ENCODE measurements around the gene SLC35B2.

Gene SLC35B2

GRCh38 chr6:44254191-44255104 lies 2.9 kb downstream of the SLC35B2 start:
- DNase-seq (ENCODE audit: low spot score) = no peak

DNA sequence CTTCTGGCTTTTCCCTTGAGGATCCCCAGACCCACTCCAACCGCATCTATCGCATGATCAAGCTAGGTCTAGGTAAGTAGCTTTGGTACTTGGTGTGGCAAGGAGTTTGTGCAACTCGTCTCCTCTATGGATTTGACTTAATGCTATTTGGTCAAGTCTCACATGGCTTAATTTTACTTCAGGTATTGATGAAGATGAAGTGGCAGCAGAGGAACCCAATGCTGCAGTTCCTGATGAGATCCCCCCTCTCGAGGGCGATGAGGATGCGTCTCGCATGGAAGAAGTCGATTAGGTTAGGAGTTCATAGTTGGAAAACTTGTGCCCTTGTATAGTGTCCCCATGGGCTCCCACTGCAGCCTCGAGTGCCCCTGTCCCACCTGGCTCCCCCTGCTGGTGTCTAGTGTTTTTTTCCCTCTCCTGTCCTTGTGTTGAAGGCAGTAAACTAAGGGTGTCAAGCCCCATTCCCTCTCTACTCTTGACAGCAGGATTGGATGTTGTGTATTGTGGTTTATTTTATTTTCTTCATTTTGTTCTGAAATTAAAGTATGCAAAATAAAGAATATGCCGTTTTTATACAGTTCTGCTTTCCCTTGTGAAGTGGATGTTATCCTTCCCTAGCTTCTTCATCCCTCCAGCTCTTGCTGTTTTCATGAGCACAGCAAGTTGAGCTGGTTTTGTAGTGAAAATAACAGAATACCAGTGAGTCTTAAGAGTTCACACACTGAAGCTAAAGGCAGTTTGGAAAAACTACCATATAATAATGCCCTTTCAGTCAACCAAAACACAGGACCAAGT lies 3.8 kb downstream of the SLC35B2 start:
- no peak for DNase-seq (ENCODE audit: low spot score)

- DNase-seq (ENCODE audit: low spot score) = no peak
Measured at GRCh38 chr6:44251576-44252524, 5.5 kb downstream of the SLC35B2 start.

DNA sequence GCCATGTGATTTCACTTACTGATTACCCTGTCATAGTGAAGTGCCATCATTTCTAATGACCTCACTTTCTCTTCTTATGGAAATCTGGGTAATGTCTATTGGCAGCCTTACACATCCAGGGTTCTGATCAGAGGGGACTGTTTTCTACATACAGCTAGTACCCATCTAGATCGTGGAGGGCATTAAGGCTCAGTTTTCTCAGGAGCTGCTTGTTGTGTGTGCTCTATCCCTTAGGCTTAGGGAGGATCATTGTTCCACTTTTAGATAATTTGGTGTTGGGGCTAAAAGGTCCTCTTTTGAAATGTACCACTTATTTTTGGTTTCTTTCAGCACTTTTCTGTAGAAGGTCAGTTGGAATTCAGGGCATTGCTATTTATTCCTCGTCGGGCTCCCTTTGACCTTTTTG lies 6.6 kb downstream of the SLC35B2 start:
- DNase-seq (ENCODE audit: low spot score) = no peak

GRCh38 chr6:44250067-44250717 lies 7.1 kb downstream of the SLC35B2 start:
- no peak for DNase-seq (ENCODE audit: low spot score)

- no peak for DNase-seq (ENCODE audit: low spot score)
Measured at GRCh38 chr6:44249082-44249748, 8.1 kb downstream of the SLC35B2 start.

- no peak for DNase-seq (ENCODE audit: low spot score)
Measured at GRCh38 chr6:44248579-44248978, 8.7 kb downstream of the SLC35B2 start.

- DNase-seq (ENCODE audit: low spot score) = peak; percentile 57
Measured at GRCh38 chr6:44247338-44248302, 9.7 kb downstream of the SLC35B2 start.

GRCh38 chr6:44246663-44247337 lies 10.5 kb downstream of the SLC35B2 start, which contains the start of gene HSP90AB1:
Gene HSP90AB1 (plus strand): TSS chr6:44247101. CDS start chr6:44248630, 1,529 bp downstream.
- DNase-seq (ENCODE audit: low spot score) = peak; percentile 94

DNA sequence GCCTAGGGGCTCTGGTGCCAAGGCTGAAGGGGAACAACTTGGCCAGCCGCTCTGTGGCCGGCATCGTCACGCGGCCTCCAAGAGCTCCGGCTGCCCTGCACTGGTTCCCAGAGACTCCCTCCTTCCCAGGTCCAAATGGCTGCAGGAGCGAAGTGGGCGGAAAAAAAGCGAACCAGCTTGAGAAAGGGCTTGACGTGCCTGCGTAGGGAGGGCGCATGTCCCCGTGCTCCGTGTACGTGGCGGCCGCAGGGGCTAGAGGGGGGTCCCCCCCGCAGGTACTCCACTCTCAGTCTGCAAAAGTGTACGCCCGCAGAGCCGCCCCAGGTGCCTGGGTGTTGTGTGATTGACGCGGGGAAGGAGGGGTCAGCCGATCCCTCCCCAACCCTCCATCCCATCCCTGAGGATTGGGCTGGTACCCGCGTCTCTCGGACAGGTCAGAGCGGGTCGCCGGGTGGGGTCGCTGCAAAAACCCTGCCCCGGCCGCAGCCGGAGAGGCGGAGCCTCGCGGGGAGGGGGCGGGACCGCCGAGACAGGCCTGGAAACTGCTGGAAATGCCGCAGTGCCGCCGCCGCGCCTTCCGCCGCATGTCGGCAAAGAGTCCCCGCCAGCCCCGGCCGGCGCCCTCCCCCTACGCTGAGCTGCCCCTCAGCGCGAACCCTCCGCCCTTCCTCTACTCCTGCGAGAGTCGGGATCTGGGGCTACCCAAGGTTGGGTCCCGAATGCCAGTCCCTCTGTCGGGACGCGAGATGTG lies 11.2 kb downstream of the SLC35B2 start:
- peak; percentile 88 for DNase-seq (ENCODE audit: low spot score)

GRCh38 chr6:44245391-44245911 lies 11.9 kb downstream of the SLC35B2 start:
- DNase-seq (ENCODE audit: low spot score) = no peak

DNA sequence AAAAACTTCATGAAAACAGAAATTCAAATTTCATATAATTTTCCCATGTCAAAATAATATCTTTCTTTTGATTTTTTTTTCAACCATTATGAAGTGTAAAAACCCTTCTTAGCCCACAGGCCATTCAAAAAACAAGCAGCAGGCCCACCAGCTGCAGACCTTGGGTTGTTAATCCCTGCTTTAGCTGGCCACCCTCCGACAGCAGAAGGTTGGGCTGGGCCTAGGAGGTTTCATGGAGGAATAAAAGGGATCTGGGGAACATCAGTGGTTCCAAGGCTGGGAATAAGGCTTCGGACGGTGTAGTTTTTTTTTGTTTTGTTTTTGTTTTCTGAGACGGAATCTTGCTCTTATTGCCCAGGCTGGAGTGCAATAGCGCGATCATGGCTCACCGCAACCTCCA lies 14.0 kb downstream of the SLC35B2 start:
- DNase-seq (ENCODE audit: low spot score) = no peak

DNA sequence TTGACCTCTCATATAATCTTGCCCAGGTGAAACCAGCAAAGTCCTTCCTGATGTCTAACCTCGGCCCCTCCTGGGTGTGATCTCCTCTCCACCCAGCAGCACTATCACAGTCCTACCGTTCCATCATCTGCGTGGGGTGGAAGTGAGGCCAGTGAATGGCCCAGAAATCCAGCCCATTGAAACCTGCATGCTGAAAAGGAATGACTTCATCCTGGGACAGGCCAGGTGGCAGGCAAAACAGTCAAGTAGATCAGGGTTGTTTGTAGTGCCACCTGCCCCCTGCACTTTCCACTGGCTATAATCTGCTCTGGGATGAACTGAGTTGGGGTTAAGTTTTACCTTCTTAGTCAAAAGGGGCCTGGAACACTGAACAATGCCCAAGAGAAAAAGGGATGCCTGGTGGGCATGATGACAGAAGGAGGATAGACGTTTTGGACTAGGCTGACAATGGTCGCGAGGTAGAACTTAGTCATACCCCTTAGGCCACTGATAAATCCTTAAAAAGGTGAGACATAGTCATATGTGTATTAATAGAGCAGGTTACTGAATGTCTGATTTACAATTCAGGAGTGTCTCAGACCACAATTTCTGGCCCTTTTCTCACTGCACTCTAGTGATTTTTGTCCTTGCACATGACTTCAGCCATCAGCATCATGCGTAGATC lies 18.5 kb downstream of the SLC35B2 start:
- no peak for DNase-seq (ENCODE audit: low spot score)

- DNase-seq (ENCODE audit: low spot score) = peak; percentile 90
Measured at GRCh38 chr6:44237813-44238433, 19.4 kb downstream of the SLC35B2 start.

- DNase-seq (ENCODE audit: low spot score) = peak; percentile 94
Measured at GRCh38 chr6:44237021-44237812, 20.1 kb downstream of the SLC35B2 start.

- DNase-seq (ENCODE audit: low spot score) = no peak
Measured at GRCh38 chr6:44235891-44236516, 21.3 kb downstream of the SLC35B2 start.
